B cell (primary cell): ENCODE data around the gene LYPD3.

Experiments
- CTCF ChIP-seq: fragments of 200-600 bp; IDR thresholded peaks from one replicate; pipeline ENCODE4 v1.8.0; 2022; ENCODE audit warnings: antibody characterized with exemption, mild to moderate bottlenecking
- EZH2 ChIP-seq: IDR thresholded peaks from 2 replicates; pipeline ENCODE4 v1.6.1; 2012; ENCODE audit warnings: borderline replicate concordance, low read depth, mild to moderate bottlenecking, moderate library complexity, low read length; ENCODE audit not compliant: insufficient read depth, poor library complexity, severe bottlenecking

- no peak for TF ChIP-seq CTCF
- no peak for TF ChIP-seq EZH2
Observed at GRCh38 chr19:43503501-43504425, 38.4 kb upstream of the LYPD3 start.
